Mesodermal cell (in vitro differentiated cells): ENCODE results near the gene RHOV.

Source experiments
- H3K27ac ChIP-seq: 2 replicates; pipeline ENCODE4 v1.7.0; 2013; ENCODE audit warnings: mild to moderate bottlenecking, low read depth, low read length, moderate library complexity; ENCODE audit not compliant: severe bottlenecking
- H3K36me3 ChIP-seq: 2 replicates; pipeline ENCODE4 v1.7.1; 2013; ENCODE audit warnings: mild to moderate bottlenecking, low read length, moderate library complexity; ENCODE audit not compliant: control insufficient read depth, insufficient read depth
- H3K4me1 ChIP-seq: one replicate; pipeline ENCODE4 v1.7.1; 2013; ENCODE audit warnings: mild to moderate bottlenecking, low read length; ENCODE audit not compliant: insufficient read depth, control insufficient read depth, poor library complexity, severe bottlenecking
- H3K4me3 ChIP-seq: 2 replicates; pipeline ENCODE4 v1.7.0; 2013; ENCODE audit warnings: low read length, control low read depth, mild to moderate bottlenecking; ENCODE audit not compliant: insufficient read depth, poor library complexity, severe bottlenecking; ENCODE audit errors: extremely low read depth
- H3K9me3 ChIP-seq: 2 replicates; pipeline ENCODE4 v1.7.1; 2013; ENCODE audit warnings: mild to moderate bottlenecking, low read length, moderate library complexity; ENCODE audit not compliant: control insufficient read depth
- WGBS, 2 experiments: methylation state at CpG; one replicate each; pipeline ENCODE4 v1.1.5; 2013; ENCODE audit warnings: missing lambda C conversion rate in 2 of 2; ENCODE audit not compliant: insufficient coverage in 2 of 2; 5-methylcytosine and 5-hydroxymethylcytosine counted together

The RHOV gene

DNA sequence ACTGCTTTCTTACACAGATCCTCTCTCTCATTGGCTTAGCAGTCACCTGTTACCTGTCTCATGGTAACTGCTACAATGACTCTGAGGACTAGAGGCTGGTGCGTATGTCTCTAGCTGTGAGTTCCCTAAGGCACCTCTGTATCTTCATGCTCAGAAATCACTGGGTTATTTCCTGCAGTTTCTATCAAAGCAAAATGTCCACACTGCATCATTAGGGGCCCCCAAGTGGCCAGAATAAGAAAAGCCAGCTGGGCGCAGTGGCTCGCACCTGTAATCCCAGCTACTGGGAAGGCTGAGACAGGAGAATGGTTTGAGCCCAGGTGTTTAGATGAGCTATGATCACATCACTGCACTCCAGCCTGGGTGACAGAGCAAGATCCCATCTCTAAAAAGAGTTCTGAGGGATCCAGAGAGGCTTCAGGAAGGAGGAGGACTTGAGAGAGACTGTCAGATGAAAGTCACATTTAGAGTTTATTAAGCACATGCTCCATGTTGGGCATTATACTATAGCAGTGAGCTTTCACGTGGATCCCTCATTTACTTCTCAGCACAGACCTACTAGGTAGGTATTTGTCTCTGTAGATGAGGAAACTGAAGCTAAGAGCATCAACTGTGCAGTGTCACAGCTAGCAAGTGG is 17.9 kb upstream of the RHOV start:
- H3K36me3 ChIP-seq = peaks cover 11% of the 10 kb centered on the region
- 52 to 62% methylated on average over 3 of the region's 4 CpGs for WGBS, 2 experiments
- H3K4me1 ChIP-seq = peaks cover 3% of the 10 kb centered on the region
- no peak overlapping the region for H3K27ac ChIP-seq
- no peaks in the 10 kb centered on the region for H3K9me3 ChIP-seq
- H3K4me3 ChIP-seq = no peak overlapping the region

DNA sequence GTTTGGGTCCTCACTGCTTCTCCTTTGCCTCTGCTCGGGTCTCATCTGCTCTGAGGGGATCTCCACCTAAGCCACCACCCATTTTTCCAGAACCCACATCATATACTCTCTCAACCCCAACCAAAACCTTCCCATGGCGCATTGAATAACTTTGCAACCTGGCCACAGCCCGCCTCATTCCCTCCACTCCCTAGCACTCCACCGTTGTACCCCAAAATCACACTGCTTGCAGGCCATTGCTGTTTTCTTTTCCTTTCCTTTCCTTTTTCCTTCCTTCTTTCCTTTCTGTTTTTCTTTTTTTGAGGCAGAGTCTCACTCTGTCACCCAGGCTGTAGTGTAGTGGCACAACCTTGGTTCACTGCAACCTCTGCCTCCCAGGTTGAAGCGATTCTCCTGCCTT is 17.1 kb upstream of the RHOV start:
- H3K27ac ChIP-seq = no peak overlapping the region
- H3K4me3 ChIP-seq = no peak overlapping the region
- peaks cover 3% of the 10 kb centered on the region for H3K4me1 ChIP-seq
- H3K9me3 ChIP-seq = no peaks in the 10 kb centered on the region
- peaks cover 6% of the 10 kb centered on the region for H3K36me3 ChIP-seq
- 84 to 91% methylated on average over 4 of the region's 5 CpGs for WGBS, 2 experiments

DNA sequence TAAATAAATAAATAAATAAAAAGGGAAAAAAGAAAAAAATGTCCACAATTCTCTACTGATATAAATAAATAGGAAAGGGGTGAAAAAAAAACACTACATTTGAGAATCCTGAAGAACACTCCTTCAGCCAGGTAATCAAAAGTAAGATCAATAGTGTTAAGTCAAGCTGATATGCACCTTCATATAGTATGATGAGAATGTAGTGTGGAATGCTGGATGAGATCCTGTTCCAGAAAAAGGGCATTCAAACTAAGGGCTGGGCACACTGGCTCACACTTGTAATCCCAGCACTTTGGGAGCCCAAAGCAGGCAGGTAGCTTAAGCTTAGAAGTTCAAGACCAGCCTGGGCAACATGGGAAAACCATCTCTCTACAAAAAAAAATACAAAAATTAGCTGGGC is 15.1 kb upstream of the RHOV start:
- Histone ChIP-seq H3K4me1 (no peaks in the 10 kb centered on the region), H3K9me3 (no peaks in the 10 kb centered on the region), H3K27ac (no peak overlapping the region), H3K4me3 (no peak overlapping the region), H3K36me3 (no peaks in the 10 kb centered on the region)

GRCh38 chr15:40886586-40886985 is 12.6 kb upstream of the RHOV start:
- Histone ChIP-seq H3K9me3 (no peaks in the 10 kb centered on the region), H3K4me1 (no peaks in the 10 kb centered on the region), H3K27ac (no peak overlapping the region), H3K36me3 (no peaks in the 10 kb centered on the region), H3K4me3 (no peak overlapping the region)
- 100% methylated on average over 1 of the region's 1 CpG; no CpG with 5 or more reads in 1 of the 2 experiments for WGBS, 2 experiments

GRCh38 chr15:40881351-40881750 is 7.3 kb upstream of the RHOV start:
- WGBS, 2 experiments = 95 to 98% methylated on average over 5 to 6 of the region's 6 CpGs
- Histone ChIP-seq H3K27ac (no peak overlapping the region), H3K9me3 (no peaks in the 10 kb centered on the region), H3K4me3 (no peak overlapping the region), H3K4me1 (peaks cover 4% of the 10 kb centered on the region), H3K36me3 (no peaks in the 10 kb centered on the region)

DNA sequence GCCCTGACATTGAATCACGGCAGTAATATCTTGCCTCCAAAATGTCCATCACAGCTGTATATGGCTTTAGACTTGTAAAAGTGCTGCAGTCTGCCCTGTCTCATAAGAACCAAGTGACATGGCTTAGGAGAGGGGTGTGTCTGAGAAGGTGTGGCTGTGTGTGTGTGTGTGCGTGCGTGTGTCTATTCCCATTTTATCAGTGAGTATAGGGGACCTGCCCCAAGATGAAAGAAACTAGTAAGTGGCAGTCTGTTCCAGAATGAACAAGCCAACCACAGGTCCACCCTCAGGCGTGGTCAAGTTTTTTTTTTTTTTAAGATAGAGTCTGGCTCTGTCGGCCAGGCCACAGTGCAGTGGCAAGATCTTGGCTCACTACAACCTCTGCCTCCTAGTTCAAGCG is 5.6 kb upstream of the RHOV start:
- no peak overlapping the region for H3K27ac ChIP-seq
- H3K4me3 ChIP-seq = no peak overlapping the region
- H3K36me3 ChIP-seq = no peaks in the 10 kb centered on the region
- WGBS, 2 experiments = 90% methylated on average over 2 to 6 of the region's 6 CpGs
- H3K9me3 ChIP-seq = no peaks in the 10 kb centered on the region
- H3K4me1 ChIP-seq = peaks cover 4% of the 10 kb centered on the region

GRCh38 chr15:40878785-40879184 is 4.8 kb upstream of the RHOV start:
- no peak overlapping the region for H3K27ac ChIP-seq
- peaks cover 4% of the 10 kb centered on the region for H3K4me1 ChIP-seq
- H3K4me3 ChIP-seq = no peak overlapping the region
- H3K36me3 ChIP-seq = no peaks in the 10 kb centered on the region
- no peaks in the 10 kb centered on the region for H3K9me3 ChIP-seq
- 82% methylated on average over 1 of the region's 1 CpG; no CpG with 5 or more reads in 1 of the 2 experiments for WGBS, 2 experiments

DNA sequence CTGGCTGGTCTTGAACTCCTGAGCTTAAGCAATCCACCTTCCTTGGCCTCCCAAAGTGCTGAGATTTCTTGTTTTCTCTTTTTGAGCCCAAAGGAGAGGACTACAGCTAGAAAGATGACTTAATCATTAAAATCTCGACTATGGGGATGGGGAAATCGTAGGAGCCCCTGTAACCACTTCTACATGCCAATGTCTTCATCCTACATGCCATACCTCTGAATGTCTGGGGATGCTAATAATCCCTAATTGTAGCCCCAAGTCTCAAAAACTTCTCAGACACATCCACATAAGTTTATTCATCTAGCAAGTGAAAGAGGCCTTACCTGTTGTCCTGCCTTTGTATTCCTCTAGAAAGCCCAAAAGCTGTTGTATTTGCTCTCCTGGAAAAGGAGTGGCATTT is 3.7 kb upstream of the RHOV start:
- Histone ChIP-seq H3K4me1 (peaks cover 4% of the 10 kb centered on the region), H3K9me3 (no peaks in the 10 kb centered on the region), H3K36me3 (no peaks in the 10 kb centered on the region), H3K4me3 (no peak overlapping the region), H3K27ac (no peak overlapping the region)
- no CpG with 5 or more reads among the region's 2 CpGs for WGBS, 2 experiments

- 93 to 97% methylated on average over 6 of the region's 6 CpGs for WGBS, 2 experiments
- H3K4me1 ChIP-seq = peaks cover 10% of the 10 kb centered on the region
- H3K36me3 ChIP-seq = no peaks in the 10 kb centered on the region
- H3K9me3 ChIP-seq = no peaks in the 10 kb centered on the region
- no peak overlapping the region for H3K4me3 ChIP-seq
- no peak overlapping the region for H3K27ac ChIP-seq
Measured at GRCh38 chr15:40875991-40876730, 2.1 kb upstream of the RHOV start.

GRCh38 chr15:40872791-40873693 is 992 bp downstream of the RHOV start:
- H3K36me3 ChIP-seq = no peaks in the 10 kb centered on the region
- H3K27ac ChIP-seq = no peak overlapping the region
- H3K4me3 ChIP-seq = peak overlapping the region; percentile 50
- H3K4me1 ChIP-seq = peaks cover 6% of the 10 kb centered on the region
- H3K9me3 ChIP-seq = no peaks in the 10 kb centered on the region
- WGBS, 2 experiments = 71 to 80% methylated on average over 32 of the region's 33 CpGs
